NAMALWA (cell line): ENCODE data around the gene PPP1R14C.
"Not testable (repeated sequence)": the region's sequence is repeated elsewhere in the genome, so short reads cannot be mapped to it uniquely, and the experiment has no call there.

Experiments used
- DNase-seq: peaks from one replicate; pipeline ENCODE4 v3.0.0-alpha.2; 2015; ENCODE audit warnings: low spot score

PPP1R14C gene

DNA sequence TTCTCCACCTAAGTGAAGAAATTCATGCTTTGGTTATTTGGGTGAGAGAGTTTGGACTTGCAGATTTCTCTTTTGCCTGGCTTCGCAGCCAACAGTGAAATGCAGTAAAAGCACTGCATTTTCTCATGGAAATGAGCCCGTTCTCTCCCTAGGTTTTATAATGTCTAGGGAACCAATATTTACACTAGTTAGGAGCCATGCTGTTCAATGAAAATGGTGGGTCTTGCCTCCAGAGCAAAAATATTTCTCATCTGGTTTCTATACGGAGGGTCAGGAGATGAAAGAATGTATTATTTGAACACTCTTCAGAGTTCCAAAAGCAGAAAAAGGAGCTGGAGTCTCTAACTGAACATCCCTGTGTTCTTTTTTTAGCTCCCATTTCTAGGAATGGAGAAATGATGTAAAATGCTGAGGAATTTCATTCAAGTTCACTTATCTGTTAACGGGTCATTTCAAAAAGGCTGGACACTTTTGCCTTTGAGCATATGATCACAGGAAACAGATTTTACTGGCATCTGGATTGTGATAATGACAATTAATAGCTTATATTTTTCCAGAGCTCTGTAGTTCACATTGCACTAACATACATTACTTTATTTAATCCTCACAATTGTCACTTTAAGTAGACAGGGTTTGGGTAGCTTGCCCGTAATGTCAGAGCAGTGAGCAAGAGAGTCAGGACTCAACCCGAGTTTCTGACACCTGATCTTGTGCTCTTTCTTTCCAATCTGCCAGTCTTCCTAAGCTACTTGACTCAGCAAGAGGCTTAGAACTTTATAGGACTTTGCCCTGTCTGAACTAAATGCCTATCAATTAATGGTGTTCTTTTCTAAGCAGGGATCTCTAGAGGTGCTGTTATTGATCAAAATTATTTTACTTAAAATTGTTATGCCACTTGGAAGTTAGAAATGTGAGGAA, 78.0 kb downstream of the PPP1R14C start:
- DNase-seq = no peak

GRCh38 chr6:150224820-150225219, 82.0 kb downstream of the PPP1R14C start:
- DNase-seq = no peak

DNA sequence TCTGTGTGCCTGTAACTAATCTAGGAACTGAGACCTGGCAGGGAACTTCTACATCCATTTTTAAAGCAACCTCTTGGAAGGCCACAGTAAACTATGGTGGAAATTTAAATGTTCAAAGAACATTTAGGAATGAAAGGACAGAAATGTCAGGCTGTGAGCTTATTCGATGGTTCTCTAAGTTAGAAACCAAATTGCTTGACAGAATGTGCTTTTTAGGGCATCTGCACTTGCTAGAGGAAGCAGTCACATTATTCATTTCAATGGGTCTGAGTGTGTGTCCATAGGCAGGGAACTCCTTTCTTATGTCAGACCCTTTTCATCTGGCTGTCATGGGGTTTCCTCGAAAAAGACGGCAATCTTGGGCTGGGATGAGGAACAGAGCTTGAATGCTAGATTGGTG, 84.4 kb downstream of the PPP1R14C start:
- no peak for DNase-seq

- DNase-seq = no peak
Measured at GRCh38 chr6:150228072-150228733, 85.4 kb downstream of the PPP1R14C start.

DNA sequence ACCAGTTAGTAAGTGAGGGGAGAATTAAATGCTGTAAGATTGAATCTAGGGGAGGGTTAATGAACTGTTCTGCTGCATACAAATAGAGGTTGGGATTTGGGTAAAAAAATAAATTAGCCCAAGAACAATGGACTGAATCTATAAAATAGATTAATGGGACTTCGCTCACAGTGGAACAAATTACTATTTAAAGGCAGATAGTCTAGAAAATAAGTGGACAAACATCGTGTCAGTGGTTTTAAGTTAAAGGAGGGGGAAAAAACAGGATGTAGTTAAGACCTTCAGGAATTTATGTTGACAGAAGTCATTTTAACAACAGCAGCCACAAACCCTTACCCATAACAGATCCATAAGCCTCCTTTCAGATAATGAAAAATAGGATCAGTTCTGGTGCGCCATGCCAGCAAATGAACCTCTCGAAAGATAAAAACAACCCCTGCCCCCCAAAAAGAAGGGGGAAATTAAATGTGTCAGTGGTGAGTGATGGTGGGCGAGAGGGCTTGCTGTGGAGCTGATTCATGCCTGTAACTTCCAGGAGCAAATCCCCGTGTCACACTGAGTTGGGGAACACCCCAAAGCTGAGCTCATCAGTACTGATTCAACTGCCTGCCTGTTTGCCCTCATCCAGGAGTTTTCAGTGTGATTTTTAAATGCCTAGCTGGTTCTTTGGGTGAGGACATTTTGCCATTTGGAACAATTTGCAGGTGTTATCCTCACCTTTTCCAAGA, 86.8 kb downstream of the PPP1R14C start:
- no peak for DNase-seq

DNA sequence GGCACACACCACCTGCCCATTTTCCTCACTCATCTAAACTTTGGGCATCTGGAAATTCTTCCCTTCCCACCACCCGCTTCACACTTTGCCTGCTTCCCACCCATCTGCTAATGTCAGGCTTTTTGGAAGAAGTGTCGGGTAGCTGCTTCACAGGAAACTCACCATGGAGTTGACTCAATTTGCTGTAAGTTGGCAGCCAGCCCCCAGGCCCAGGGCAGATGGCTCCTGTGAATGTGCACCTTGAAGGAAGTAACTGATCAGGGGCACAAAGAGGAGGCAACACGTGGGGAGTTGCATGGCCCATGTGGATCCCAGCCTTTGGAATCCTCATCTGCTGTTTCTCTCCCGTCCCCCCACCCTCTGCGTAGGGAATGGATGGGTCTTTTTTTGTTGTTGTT, 87.3 kb downstream of the PPP1R14C start:
- DNase-seq = no peak

GRCh38 chr6:150230832-150231524, 88.1 kb downstream of the PPP1R14C start:
- DNase-seq = no peak

DNA sequence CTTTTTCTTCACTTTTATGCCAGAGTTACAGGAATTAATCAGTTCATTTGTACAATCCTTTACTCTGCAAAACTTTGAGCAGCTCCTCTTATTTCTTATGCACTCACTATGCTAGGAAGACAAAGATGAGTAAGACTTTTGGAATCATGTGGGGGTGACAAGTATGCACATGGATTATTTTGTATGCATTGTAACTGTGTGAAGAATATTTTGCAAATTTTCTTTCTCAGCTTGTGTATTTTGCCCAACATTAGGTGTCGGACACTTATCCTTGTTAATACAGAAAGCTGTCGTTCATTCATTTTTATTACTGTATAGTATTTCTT, 88.6 kb downstream of the PPP1R14C start:
- DNase-seq = no peak

DNA sequence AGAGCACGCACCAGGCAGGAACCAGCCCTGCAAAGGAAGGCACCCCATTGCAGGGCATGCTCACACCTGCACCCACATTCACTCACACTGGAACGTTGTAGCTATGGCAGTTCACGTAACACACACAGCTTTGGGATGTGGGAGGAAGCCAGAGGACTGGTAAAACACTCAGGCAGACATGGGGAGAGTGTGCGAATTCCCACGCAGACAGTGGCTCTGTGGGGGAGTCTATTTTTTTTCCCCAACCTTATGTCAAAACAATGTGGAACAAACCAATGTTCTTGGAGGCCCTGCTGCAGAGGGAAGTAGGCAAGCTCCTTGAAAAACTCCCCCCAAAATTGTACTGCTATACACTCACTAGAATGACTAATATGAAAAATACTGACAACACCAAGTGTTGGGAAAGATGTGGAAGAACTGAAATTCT, 91.0 kb downstream of the PPP1R14C start:
- DNase-seq = no peak

DNA sequence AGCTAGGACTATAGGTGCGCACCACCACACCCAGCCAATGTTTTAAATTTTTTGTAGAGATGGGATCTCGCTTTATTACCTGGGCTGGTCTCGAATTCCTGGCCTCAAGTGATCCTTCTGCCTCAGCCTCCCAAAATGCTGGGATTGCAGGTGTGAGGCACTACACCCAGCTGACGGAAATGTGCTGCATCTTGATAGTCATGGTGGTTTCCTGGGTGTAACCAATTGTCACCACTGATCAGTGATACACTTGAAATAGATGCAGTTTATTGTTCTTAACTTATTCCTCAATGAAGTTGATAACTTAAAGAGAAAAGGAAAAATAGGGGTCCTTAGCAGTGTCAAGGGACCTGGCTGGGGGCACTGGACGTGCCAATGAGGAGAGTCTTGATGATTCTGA, 92.4 kb downstream of the PPP1R14C start:
- no peak for DNase-seq

DNA sequence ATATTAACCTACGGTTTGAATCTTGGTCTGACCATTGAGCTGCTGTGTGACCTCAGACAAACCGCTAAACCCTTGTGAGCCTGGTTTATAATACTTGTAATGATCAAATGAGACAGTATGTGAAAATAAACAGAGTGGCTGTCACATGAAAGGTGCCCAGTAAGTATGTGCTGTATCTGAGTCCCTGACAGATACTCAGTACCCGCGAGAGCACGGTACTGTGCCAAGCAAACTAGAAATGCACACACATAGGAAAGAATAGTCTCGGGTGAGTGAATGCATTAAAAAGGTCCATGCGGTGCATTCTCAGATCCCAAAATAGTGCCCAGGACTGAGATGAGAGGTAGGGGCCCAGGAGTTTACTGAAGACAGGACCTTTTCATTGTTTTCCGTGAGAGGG, 93.3 kb downstream of the PPP1R14C start:
- DNase-seq = no peak

DNA sequence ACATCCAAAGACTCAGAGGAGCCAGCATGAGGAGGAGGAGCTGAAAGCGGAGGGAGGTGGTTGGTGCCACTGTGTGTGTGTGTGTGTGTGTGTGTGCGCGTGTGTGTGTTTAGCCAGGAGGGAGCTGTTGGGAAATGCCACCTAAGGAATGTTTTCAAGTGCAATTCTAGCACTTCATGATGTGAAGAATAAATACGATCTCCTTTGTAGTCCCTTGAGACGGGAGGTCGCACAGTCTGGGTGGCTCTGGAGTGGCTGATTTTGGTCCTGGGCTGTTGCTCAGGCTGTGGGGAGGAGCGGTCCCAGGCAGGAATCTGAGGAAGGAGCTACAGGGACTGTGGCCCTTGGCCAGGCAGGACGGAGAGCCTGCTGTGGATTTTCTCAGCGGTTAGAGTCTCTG, 93.7 kb downstream of the PPP1R14C start:
- no peak for DNase-seq

DNA sequence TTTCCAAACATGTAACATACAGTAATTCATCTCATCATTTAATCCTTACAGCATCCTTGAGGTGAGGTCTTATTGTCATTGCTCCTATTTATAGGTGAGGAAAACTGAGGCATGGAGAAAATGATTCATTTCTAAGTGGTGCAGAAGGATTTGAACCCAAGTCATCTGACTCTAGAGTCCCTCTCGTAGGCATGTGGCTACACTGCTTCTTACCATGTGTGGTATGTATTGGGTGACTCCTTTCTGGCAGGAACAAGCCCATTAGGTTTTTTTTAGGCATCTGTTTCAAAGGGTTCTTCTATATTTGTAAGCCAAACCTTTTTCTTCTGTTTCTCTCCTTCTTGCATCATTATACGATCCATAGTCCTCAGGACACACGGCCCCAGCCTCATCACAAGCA, 94.8 kb downstream of the PPP1R14C start:
- DNase-seq = no peak

DNA sequence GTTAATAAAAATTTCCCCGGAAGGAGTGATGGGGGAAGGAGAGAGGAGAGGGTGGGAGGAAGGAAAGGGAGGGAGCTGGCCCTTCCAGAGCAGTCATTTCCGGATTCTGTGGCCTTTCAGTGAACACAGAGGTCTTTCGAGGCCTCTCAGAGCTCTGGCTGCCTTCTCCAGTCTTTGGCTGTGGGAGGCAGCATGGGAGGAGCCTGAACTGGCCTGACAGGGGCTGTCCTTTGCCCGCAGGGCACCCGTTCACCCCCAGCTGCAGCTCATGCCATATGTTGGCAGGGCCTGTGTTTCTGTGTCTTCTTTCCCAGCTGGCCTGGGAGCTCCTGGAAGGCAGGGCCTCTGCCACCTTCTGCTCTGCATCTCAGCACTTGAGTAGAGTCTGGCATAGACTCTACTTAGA, 95.5 kb downstream of the PPP1R14C start:
- DNase-seq = no peak

GRCh38 chr6:150238846-150239407, 96.1 kb downstream of the PPP1R14C start:
- no peak for DNase-seq

DNA sequence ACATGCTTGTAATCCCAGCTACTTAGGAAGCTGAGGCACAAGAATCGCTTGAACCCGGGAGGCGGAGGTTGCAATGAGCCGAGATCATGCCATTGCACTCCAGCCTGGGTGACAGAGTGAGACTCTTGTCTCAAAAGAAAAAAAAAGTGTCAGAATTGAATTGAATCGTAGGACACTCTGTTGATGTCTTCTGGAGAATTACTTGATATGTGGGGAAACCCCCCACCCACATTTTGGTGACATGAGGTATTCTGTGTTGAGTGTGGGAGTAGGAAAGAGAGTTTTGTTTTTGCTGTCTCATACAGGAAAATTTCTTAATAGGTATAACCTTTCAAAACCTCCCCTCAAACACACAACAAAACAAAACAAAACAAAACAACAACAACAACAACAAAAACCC, 98.9 kb downstream of the PPP1R14C start:
- not testable (repeated sequence) for DNase-seq

- no peak for DNase-seq
Measured at GRCh38 chr6:150243620-150244314, 100.9 kb downstream of the PPP1R14C start.

DNA sequence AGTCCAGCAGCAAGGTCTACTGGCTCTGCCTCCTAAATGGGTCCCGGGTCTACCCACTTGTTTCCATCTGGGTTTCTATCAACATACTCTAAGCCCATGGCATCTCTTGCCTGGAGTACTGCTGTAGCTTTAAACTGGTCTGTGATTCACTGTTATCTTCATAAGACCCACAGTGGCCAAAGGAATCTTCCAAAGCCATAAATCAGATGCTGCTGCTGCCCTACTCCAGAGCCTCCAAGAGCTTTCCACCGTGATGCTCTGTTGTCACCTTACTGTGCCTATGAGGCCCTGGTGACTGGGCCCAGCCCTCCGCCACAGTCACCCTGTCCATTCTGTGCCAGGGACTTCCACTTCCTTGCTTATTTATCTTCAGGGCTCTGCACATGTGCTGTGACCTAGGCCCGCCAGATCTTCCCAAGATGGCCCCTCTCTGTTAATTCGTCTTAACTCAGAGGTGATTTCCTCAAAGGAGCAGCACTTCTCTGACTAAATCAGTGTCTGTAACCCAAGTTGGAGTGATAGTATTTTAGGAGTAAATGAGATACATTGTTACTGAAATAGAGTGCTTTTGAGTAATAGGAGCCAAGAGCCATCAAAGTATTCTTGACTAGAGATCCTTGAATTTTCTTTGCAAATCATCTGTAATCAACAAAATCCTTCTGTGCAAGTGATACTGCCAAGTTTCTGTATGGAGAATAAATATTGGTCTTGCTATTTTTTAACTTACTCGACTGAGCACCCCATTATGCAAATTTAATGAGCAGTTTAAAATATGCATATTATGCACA, 102.5 kb downstream of the PPP1R14C start:
- DNase-seq = no peak

DNA sequence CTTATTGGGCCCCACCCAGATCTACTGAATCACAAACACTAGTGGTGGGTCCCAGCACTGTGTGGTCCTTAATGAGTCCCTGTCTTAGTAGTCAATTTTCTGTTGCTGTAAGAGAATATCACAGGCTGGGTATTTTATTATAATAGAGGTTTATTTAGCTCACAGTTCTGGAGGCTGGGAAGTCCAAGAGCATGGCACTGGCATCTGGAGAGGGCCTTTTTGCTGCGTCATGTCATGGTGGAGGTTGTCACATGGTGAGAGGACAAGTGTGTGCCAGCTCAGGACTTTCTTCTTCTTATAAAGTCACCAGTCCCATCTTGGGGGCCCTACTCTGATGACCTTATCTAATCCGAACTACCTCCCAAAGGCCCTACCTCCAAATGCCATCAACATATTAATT, 105.0 kb downstream of the PPP1R14C start:
- DNase-seq = no peak

DNA sequence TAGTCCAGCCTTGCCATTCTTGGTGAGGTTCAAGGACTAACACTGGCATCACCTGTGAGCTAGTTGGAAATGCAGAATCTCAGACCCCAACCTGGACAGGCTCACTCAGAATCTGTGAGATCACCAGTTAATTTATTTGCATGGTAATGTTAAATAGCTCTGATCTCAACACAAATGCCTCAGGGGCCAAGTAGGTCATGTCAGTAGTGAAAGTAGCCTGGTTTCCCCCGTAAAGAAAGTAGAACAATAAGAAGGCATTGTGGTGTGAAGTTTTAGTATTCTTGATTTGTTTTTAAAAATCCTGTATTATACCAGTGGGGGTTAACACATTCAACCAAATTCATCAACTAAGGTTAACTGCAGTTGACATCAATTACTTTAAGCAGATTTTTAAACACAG, 105.5 kb downstream of the PPP1R14C start:
- DNase-seq = no peak

DNA sequence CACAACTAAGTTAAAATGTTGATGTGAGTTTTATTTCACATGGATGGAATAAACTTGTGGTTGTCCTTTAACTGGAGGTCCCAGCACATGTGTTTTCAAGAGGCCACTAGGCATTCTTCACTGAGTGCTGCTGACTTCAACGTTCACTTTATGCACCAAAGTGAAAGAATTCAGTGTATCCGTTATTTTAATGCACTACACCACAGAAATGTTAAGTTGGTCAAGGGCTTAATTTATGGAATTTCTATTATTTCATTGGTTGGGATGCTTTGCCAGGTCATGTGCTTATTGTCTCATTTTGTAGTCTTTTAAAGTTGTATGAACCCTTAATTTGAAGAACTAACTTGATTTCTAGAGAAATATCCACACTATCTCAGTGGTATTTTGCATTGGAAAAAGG, 106.4 kb downstream of the PPP1R14C start:
- no peak for DNase-seq
